Endothelial cell of umbilical vein (primary cell): ENCODE results near the gene TSPAN9. TPM values are rescaled to one million over a fixed set of nuclear protein-coding genes. Genes with fewer than 3 reads are reported as not detected.

Experiments used
- BruUV-seq: library from RNA; stranded (reverse); fragments of 400-500 nt; replicated peaks from 2 replicates; lab custom pipeline; 2021; lab: Mats Ljungman, UMichigan
- CTCF ChIA-PET: fragments of 300-600, 350-600 bp; sonication (Branson Sonifier 250); formaldehyde crosslinking; loops from one replicate; lab custom pipeline; 2021; ENCODE audit warnings: antibody characterized with exemption, inconsistent platforms; lab: Charles Lee
- POLR2A ChIA-PET: fragments of 300-600, 350-600 bp; sonication (Branson Sonifier 250); formaldehyde crosslinking; loops from one replicate; lab custom pipeline; 2021; ENCODE audit warnings: antibody characterized with exemption, inconsistent platforms; lab: Charles Lee
- DNase-seq: peaks from one replicate; pipeline ENCODE4 v3.0.0-alpha.2; 2011; ENCODE audit warnings: low read depth, low spot score
- FAIRE-seq: peaks from 2 replicates; lab custom pipeline; 2011; peaks lifted over from hg19 to GRCh38; lab: Jason Lieb, UNC
- H2AFZ ChIP-seq: 2 replicates; pipeline ENCODE4 v1.6.0; 2012; ENCODE audit warnings: low read depth, low read length, control low read depth, inconsistent platforms
- H3K27ac ChIP-seq: 2 replicates; pipeline ENCODE4 v1.5.1; 2011; ENCODE audit warnings: low read depth, mild to moderate bottlenecking, control low read depth, low read length, moderate library complexity; ENCODE audit not compliant: insufficient read depth
- H3K27me3 ChIP-seq, 2 experiments: 2 replicates each; pipeline versions ENCODE4 v1.6.0 to v1.6.1; 2011; ENCODE audit warnings: low read length in 2 of 2, mixed read lengths in 1 of 2; ENCODE audit not compliant: control insufficient read depth in 2 of 2, insufficient read depth in 2 of 2
- H3K36me3 ChIP-seq, 2 experiments: 2 replicates in 1 of 2; 3 replicates in 1 of 2; pipeline ENCODE4 v1.5.1; 2011; ENCODE audit warnings: low read length in 2 of 2, mild to moderate bottlenecking in 1 of 2, moderate library complexity in 1 of 2; ENCODE audit not compliant: control insufficient read depth in 2 of 2, insufficient read depth in 2 of 2; ENCODE audit errors: extremely low read depth in 1 of 2
- H3K4me1 ChIP-seq: 3 replicates; pipeline ENCODE4 v1.5.1; 2011; ENCODE audit warnings: mild to moderate bottlenecking, low read length; ENCODE audit not compliant: control insufficient read depth, insufficient read depth; ENCODE audit errors: extremely low read depth
- H3K4me2 ChIP-seq: 2 replicates; pipeline ENCODE4 v1.6.1; 2011; ENCODE audit warnings: low read length, control low read depth, mixed read lengths; ENCODE audit not compliant: insufficient read depth
- H3K4me3 ChIP-seq, 3 experiments: fragments of 200-600 bp in 1 of 3; sonication (generic), shearing (Covaris generic) in 1 of 3; replicated peaks in 1 of 3; 2 replicates each; pipeline ENCODE4 v1.5.1; 2011 to 2016; ENCODE audit warnings: control low read depth in 3 of 3, low read length in 3 of 3, mild to moderate bottlenecking in 2 of 3, inconsistent platforms in 1 of 3, low read depth in 1 of 3, moderate library complexity in 1 of 3; ENCODE audit not compliant: insufficient read depth in 1 of 3
- H3K79me2 ChIP-seq: 2 replicates; pipeline ENCODE4 v1.6.0; 2012; ENCODE audit warnings: low read length, inconsistent platforms; ENCODE audit not compliant: control insufficient read depth, insufficient read depth
- H3K9ac ChIP-seq: replicated peaks from 2 replicates; pipeline ENCODE3; 2011; ENCODE audit warnings: low read length, control low read depth; ENCODE audit not compliant: insufficient read depth; ENCODE audit errors: extremely low read depth
- H3K9me1 ChIP-seq: replicated peaks from 3 replicates; pipeline ENCODE4 v1.6.0; 2011; ENCODE audit warnings: mild to moderate bottlenecking, low read length; ENCODE audit not compliant: control insufficient read depth, insufficient read depth; ENCODE audit errors: extremely low read depth
- H3K9me3 ChIP-seq: replicated peaks from 2 replicates; pipeline ENCODE4 v1.5.1; 2012; ENCODE audit warnings: low read length, inconsistent platforms; ENCODE audit not compliant: control insufficient read depth, insufficient read depth
- H4K20me1 ChIP-seq: replicated peaks from 2 replicates; pipeline ENCODE3; 2011; ENCODE audit warnings: mild to moderate bottlenecking, low read length; ENCODE audit not compliant: control insufficient read depth, insufficient read depth; ENCODE audit errors: extremely low read depth
- CTCF ChIP-seq, 2 donors: IDR thresholded peaks; 1 replicate in 1 of 2; 2 replicates in 1 of 2; pipeline ENCODE4 v1.5.1; 2011; ENCODE audit warnings: low read length in 2 of 2, mild to moderate bottlenecking in 2 of 2, moderate library complexity in 2 of 2, control low read depth in 1 of 2, inconsistent platforms in 1 of 2, low read depth in 1 of 2; ENCODE audit not compliant: insufficient read depth in 1 of 2; ENCODE audit errors: extremely low read depth in 1 of 2
- EZH2 ChIP-seq: IDR thresholded peaks from 2 replicates; pipeline ENCODE4 v1.6.1; 2012; ENCODE audit warnings: borderline replicate concordance, low read depth, mild to moderate bottlenecking, moderate library complexity, low read length, inconsistent platforms; ENCODE audit not compliant: severe bottlenecking
- FOS ChIP-seq: IDR thresholded peaks from 2 replicates; pipeline ENCODE4 v1.6.1; 2011; ENCODE audit warnings: mild to moderate bottlenecking, low read length, moderate library complexity, borderline replicate concordance; ENCODE audit not compliant: insufficient read depth
- GATA2 ChIP-seq: IDR thresholded peaks from 2 replicates; pipeline ENCODE4 v1.7.0; 2011; ENCODE audit warnings: low read depth, mild to moderate bottlenecking, moderate library complexity, mixed read lengths, low read length; ENCODE audit not compliant: insufficient read length, insufficient read depth
- JUN ChIP-seq: IDR thresholded peaks from 2 replicates; pipeline ENCODE4 v1.6.1; 2011; ENCODE audit warnings: borderline replicate concordance, low read depth; ENCODE audit not compliant: insufficient read length, insufficient read depth
- MAX ChIP-seq: IDR thresholded peaks from 2 replicates; pipeline ENCODE4 v1.6.1; 2011; ENCODE audit not compliant: insufficient read depth, insufficient read length
- MYC ChIP-seq: IDR thresholded peaks from one replicate; pipeline ENCODE4 v1.6.1; 2011; ENCODE audit warnings: mild to moderate bottlenecking, low read depth, low read length
- POLR2A ChIP-seq: IDR thresholded peaks from 2 replicates; pipeline ENCODE4 v1.6.1; 2012; ENCODE audit warnings: low read depth, mild to moderate bottlenecking, control low read depth, low read length
- POLR2AphosphoS5 ChIP-seq: IDR thresholded peaks from 2 replicates; pipeline ENCODE4 v1.6.1; 2012; ENCODE audit warnings: low read depth, mild to moderate bottlenecking, control low read depth, low read length, moderate library complexity; ENCODE audit not compliant: insufficient read depth
- dilution Hi-C: fragments of 300-500 bp; cut with MboI; formaldehyde crosslinking; loops from one replicate; pipeline ENCODE4 v1.15.0; 2019; ENCODE audit warnings: low sequenced_read_pairs; ENCODE audit not compliant: extremely low pct_ligation_motif_present
- intact Hi-C: fragments of 100-400 bp; cut with micrococcal nuclease; formaldehyde crosslinking; loops from one replicate; pipeline ENCODE4 v1.10.0; 2022
- polyA plus RNA-seq, 4 experiments: library from polyadenylated mRNA; depleted of rRNA in 3 of 4; stranded (reverse) in 3 of 4; unstranded in 1 of 4; fragments of >200 nt; gene quantifications; 2 replicates each; pipeline versions ENCODE4 v1.2.1 to v1.2.3, GENCODE V29; 2011 to 2012; ENCODE audit warnings: missing spikeins in 1 of 4
- total RNA-seq: library from RNA; stranded (reverse); gene quantifications from 2 replicates; pipeline ENCODE4 v1.2.3, GENCODE V29; 2021

Gene TSPAN9
- total and polyA plus RNA-seq, 2 donors (not counting 3 experiments of a cell fraction or from before 2014, with no cell fraction given), result 43.3 to 66.8 TPM

DNA sequence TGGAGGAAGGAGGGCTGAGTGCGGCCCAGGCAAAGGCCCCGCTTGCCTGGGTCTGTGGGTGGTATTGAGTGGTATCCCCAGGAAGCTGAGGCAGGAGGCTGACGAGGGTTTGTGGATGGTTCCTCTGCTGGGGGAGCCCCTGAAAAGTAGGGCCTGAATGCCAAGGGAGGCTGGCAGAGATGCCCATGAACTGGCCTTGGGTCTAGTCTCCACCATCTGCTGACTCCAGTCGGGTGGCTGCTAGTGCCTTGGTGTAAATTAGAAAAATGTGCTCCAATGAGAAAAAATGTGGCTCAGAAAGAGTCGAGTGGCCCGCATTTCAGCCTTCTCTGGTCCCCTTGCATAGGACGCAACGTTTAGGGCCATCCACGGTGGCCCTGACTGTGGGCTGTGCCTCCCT is 232.6 kb downstream of the TSPAN9 start:
- Histone ChIP-seq H3K36me3 (no peaks in the 10 kb centered on the region), H3K4me3 (no peak overlapping the region), H2AFZ (no peak overlapping the region), H3K9me3 (no peaks in the 10 kb centered on the region), H3K9me1 (no peaks in the 10 kb centered on the region), H3K4me2 (no peak overlapping the region), H3K9ac (no peak overlapping the region), H4K20me1 (no peaks in the 10 kb centered on the region), H3K4me1 (peaks cover 2% of the 10 kb centered on the region), H3K79me2 (no peaks in the 10 kb centered on the region), H3K27me3 (no peaks in the 10 kb centered on the region), H3K27ac (no peak overlapping the region)
- intact Hi-C loops (no loop called here), dilution Hi-C loops (no loop called here)
- TF ChIP-seq GATA2, result no peak
- no peak for TF ChIP-seq MAX
- no peak for TF ChIP-seq POLR2AphosphoS5
- TF ChIP-seq EZH2, result no peak
- no peak for TF ChIP-seq JUN
- TF ChIP-seq FOS, result no peak
- no peak for TF ChIP-seq CTCF (IDR thresholded peaks at IDR 0.05; ENCODE audit: extremely low read depth in 1 of 2, insufficient read depth in 1 of 2, low read depth in 1 of 2, low read length in 2 of 2)
- TF ChIP-seq MYC, result no peak
- TF ChIP-seq POLR2A, result no peak
- DNase-seq (no peak), FAIRE-seq (no peak)
- CTCF ChIA-PET, result interaction anchor here (0.6 to 2.0 kb wide), 2 partner anchors 10 to 468 kb away, joined by 3 to 9 read pairs; no protein-coding TSS in a partner anchor
- BruUV-seq, result no TSS peak
- POLR2A ChIA-PET, result no interaction called here
